Nephron progenitor cell (in vitro differentiated cells): Measurements from ENCODE around the gene PRRC2B.

Experiments used
- DNase-seq: peaks from one replicate; pipeline ENCODE4 v3.0.0; 2021
- H3K27ac Mint-ChIP-seq: 2 replicates; pipeline ENCODE4 v1.8.0; 2021; ENCODE audit warnings: mild to moderate bottlenecking, moderate library complexity, mixed read lengths
- H3K27me3 Mint-ChIP-seq: 2 replicates; pipeline ENCODE4 v1.8.0; 2021; ENCODE audit warnings: mild to moderate bottlenecking, low read depth, mixed read lengths; ENCODE audit not compliant: poor library complexity
- H3K36me3 Mint-ChIP-seq: 2 replicates; pipeline ENCODE4 v1.8.0; 2021; ENCODE audit warnings: low read depth, mixed read lengths
- H3K4me1 Mint-ChIP-seq: 2 replicates; pipeline ENCODE4 v1.8.0; 2021; ENCODE audit warnings: mixed read lengths
- H3K4me3 Mint-ChIP-seq: 2 replicates; pipeline ENCODE4 v1.8.0; 2021; ENCODE audit warnings: mild to moderate bottlenecking, moderate library complexity, mixed read lengths
- H3K9me3 Mint-ChIP-seq: 2 replicates; pipeline ENCODE4 v1.8.0; 2021; ENCODE audit warnings: mild to moderate bottlenecking, moderate library complexity, mixed read lengths
- CTCF ChIP-seq: fragments of 200-600 bp; sonication (generic); IDR thresholded peaks from 2 replicates; pipeline ENCODE4 v1.5.0; 2021; ENCODE audit warnings: antibody characterized with exemption

Gene PRRC2B

DNA sequence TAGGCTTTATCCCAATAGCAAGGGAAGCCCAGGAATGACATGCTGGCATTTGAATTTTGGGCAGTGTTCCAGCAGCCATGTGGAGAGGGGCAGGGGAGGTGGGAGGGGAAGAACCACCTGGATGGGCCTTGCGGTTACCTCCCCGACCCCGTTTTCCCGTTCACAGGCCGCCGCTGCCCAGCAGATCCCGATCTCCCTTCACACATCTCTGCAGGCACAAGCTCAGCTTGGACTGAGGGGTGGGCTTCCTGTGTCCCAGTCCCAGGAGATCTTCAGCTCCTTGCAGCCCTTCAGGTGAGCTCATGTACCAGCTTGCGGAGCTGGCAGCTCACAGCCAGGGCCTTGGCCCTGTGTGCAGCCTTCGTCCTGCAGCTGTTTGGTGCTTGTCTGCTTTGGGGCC lies 93.1 kb downstream of the PRRC2B start:
- DNase-seq = no peak
- Mint-ChIP-seq H3K4me1 (no peaks in the 10 kb centered on the region), H3K36me3 (peaks cover 75% of the 10 kb centered on the region), H3K27me3 (peaks cover 8% of the 10 kb centered on the region), H3K27ac (no peak overlapping the region), H3K4me3 (no peak overlapping the region), H3K9me3 (no peaks in the 10 kb centered on the region)
- no peak for TF ChIP-seq CTCF

DNA sequence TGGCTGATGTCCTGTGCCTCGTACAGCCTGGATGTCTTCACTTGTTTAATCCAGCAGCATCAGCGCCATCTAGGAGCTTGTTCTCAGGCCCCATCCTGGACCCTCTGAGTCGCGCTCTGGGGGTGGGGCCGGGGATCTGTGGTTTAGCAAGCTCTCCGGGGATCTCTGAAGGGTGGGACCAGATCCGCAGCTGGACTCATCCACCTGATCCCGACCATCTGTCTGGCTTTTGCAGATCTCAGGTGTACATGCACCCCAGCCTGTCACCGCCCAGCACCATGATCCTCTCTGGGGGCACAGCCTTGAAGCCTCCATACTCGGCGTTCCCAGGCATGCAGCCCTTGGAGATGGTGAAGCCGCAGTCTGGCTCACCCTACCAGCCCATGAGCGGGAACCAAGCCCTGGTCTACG lies 93.7 kb downstream of the PRRC2B start:
- no peaks in the 10 kb centered on the region for H3K9me3 Mint-ChIP-seq
- H3K36me3 Mint-ChIP-seq = peaks cover 75% of the 10 kb centered on the region
- peaks cover 6% of the 10 kb centered on the region for H3K27me3 Mint-ChIP-seq
- peak overlapping the region; percentile 75 for H3K27ac Mint-ChIP-seq
- no peak for DNase-seq
- no peaks in the 10 kb centered on the region for H3K4me1 Mint-ChIP-seq
- H3K4me3 Mint-ChIP-seq = no peak overlapping the region
- TF ChIP-seq CTCF = no peak

GRCh38 chr9:131490514-131490913 lies 96.6 kb downstream of the PRRC2B start:
- TF ChIP-seq CTCF = no peak
- Mint-ChIP-seq H3K4me1 (no peaks in the 10 kb centered on the region), H3K9me3 (no peaks in the 10 kb centered on the region), H3K27me3 (no peaks in the 10 kb centered on the region), H3K4me3 (no peak overlapping the region), H3K27ac (peak overlapping the region; percentile 43), H3K36me3 (peaks cover 94% of the 10 kb centered on the region)
- DNase-seq = no peak

GRCh38 chr9:131491001-131491710 lies 97.3 kb downstream of the PRRC2B start:
- H3K27ac Mint-ChIP-seq = peak overlapping the region; percentile 43
- no peak for TF ChIP-seq CTCF

GRCh38 chr9:131492070-131492469 lies 98.2 kb downstream of the PRRC2B start:
- TF ChIP-seq CTCF = no peak
- no peaks in the 10 kb centered on the region for H3K27me3 Mint-ChIP-seq
- H3K27ac Mint-ChIP-seq = peak overlapping the region; percentile 29
- H3K36me3 Mint-ChIP-seq = peaks cover 91% of the 10 kb centered on the region
- H3K4me1 Mint-ChIP-seq = peaks cover 3% of the 10 kb centered on the region
- H3K9me3 Mint-ChIP-seq = no peaks in the 10 kb centered on the region
- DNase-seq = no peak
- H3K4me3 Mint-ChIP-seq = no peak overlapping the region

More at GRCh38 chr9:131491001-131491710, 97.3 kb downstream of the PRRC2B start:
- no peak overlapping the region for H3K4me3 Mint-ChIP-seq
- peaks cover 96% of the 10 kb centered on the region for H3K36me3 Mint-ChIP-seq
- no peaks in the 10 kb centered on the region for H3K9me3 Mint-ChIP-seq
- no peaks in the 10 kb centered on the region for H3K27me3 Mint-ChIP-seq
- H3K4me1 Mint-ChIP-seq = no peaks in the 10 kb centered on the region
- no peak for DNase-seq

- DNase-seq = no peak
- Mint-ChIP-seq H3K27me3 (peaks cover 3% of the 10 kb centered on the region), H3K4me3 (no peak overlapping the region), H3K27ac (peak overlapping the region; percentile 82), H3K9me3 (no peaks in the 10 kb centered on the region), H3K36me3 (peaks cover 82% of the 10 kb centered on the region), H3K4me1 (peaks cover 13% of the 10 kb centered on the region)
- no peak for TF ChIP-seq CTCF
Observed at GRCh38 chr9:131494296-131494870, 100.5 kb downstream of the PRRC2B start.
